Testis (tissue), 2 donors: ENCODE measurements around the gene FAM174A.

ENCODE experiments used
- CTCF ChIP-seq, 3 experiments: fragments of 450-650 bp in 2 of 3; fragments of 200-600 bp in 1 of 3; sonication (generic) in 1 of 3; IDR thresholded peaks; one replicate each; pipeline ENCODE4 v1.5.1; 2016 to 2019; ENCODE audit warnings: antibody characterized with exemption in 3 of 3, mild to moderate bottlenecking in 2 of 3, moderate library complexity in 1 of 3
- POLR2A ChIP-seq: fragments of 450-650 bp; IDR thresholded peaks from one replicate; pipeline ENCODE4 v1.6.1; 2017; ENCODE audit warnings: antibody characterized with exemption, mild to moderate bottlenecking, moderate library complexity

- TF ChIP-seq CTCF (IDR thresholded peaks at IDR 0.05), result no peak
- TF ChIP-seq POLR2A, result no peak
Measured at GRCh38 chr5:100566382-100567141, 31.4 kb downstream of the FAM174A start.
